ENCODE measurements around the gene MTIF2.
"Not testable (repeated sequence)": the region's sequence is repeated elsewhere in the genome, so short reads cannot be mapped to it uniquely, and the experiment has no call there.

DNA sequence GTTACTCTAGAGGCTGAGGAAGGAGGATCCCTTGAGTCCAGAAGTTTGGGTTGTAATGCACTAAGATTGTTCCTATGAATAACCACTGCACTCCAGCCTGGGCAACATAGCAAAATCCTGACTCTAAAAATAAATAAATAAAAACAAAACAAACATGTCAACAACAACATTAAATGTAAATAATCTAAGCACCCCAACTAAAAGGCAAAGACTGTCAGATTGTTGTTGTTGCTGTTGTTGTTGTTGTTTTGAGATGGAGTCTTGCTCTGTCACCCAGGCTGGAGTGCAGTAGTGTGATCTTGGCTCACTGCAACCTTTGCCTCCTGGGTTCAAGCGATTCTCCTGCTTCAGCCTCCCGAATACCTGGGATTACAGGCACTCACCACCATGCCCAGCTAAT is 77.1 kb downstream of the MTIF2 start:
- not testable (repeated sequence) for TF ChIP-seq CHD2 (IDR thresholded peaks at IDR 0.05; ENCODE audit: low read length, partially characterized antibody); MAZ (IDR thresholded peaks at IDR 0.05; ENCODE audit: borderline replicate concordance, low read depth, low read length); NFE2L2 (conservative IDR thresholded peaks at IDR 0.05; ENCODE audit: low read length); RAD21 (conservative IDR thresholded peaks at IDR 0.05 in 1 of 2, IDR thresholded peaks at IDR 0.05 in 1 of 2); CBX8 (IDR thresholded peaks at IDR 0.05); CEBPB (IDR thresholded peaks at IDR 0.05); ZNF302 (CRISPR knock-in tag; IDR thresholded peaks at IDR 0.05); RFX5 (IDR thresholded peaks at IDR 0.05); SMC3 (IDR thresholded peaks at IDR 0.05); FOSB (CRISPR knock-in tag; IDR thresholded peaks at IDR 0.05); POLR2A (IDR thresholded peaks at IDR 0.05; ENCODE audit: low read length)
- TF ChIP-seq, protein P1, sequence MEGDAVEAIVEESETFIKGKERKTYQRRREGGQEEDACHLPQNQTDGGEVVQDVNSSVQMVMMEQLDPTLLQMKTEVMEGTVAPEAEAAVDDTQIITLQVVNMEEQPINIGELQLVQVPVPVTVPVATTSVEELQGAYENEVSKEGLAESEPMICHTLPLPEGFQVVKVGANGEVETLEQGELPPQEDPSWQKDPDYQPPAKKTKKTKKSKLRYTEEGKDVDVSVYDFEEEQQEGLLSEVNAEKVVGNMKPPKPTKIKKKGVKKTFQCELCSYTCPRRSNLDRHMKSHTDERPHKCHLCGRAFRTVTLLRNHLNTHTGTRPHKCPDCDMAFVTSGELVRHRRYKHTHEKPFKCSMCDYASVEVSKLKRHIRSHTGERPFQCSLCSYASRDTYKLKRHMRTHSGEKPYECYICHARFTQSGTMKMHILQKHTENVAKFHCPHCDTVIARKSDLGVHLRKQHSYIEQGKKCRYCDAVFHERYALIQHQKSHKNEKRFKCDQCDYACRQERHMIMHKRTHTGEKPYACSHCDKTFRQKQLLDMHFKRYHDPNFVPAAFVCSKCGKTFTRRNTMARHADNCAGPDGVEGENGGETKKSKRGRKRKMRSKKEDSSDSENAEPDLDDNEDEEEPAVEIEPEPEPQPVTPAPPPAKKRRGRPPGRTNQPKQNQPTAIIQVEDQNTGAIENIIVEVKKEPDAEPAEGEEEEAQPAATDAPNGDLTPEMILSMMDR (IDR thresholded peaks at IDR 0.05) = not testable (repeated sequence)
- TF ChIP-seq, protein P2, sequence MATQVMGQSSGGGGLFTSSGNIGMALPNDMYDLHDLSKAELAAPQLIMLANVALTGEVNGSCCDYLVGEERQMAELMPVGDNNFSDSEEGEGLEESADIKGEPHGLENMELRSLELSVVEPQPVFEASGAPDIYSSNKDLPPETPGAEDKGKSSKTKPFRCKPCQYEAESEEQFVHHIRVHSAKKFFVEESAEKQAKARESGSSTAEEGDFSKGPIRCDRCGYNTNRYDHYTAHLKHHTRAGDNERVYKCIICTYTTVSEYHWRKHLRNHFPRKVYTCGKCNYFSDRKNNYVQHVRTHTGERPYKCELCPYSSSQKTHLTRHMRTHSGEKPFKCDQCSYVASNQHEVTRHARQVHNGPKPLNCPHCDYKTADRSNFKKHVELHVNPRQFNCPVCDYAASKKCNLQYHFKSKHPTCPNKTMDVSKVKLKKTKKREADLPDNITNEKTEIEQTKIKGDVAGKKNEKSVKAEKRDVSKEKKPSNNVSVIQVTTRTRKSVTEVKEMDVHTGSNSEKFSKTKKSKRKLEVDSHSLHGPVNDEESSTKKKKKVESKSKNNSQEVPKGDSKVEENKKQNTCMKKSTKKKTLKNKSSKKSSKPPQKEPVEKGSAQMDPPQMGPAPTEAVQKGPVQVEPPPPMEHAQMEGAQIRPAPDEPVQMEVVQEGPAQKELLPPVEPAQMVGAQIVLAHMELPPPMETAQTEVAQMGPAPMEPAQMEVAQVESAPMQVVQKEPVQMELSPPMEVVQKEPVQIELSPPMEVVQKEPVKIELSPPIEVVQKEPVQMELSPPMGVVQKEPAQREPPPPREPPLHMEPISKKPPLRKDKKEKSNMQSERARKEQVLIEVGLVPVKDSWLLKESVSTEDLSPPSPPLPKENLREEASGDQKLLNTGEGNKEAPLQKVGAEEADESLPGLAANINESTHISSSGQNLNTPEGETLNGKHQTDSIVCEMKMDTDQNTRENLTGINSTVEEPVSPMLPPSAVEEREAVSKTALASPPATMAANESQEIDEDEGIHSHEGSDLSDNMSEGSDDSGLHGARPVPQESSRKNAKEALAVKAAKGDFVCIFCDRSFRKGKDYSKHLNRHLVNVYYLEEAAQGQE (IDR thresholded peaks at IDR 0.05) = not testable (repeated sequence)
- TF ChIP-seq, protein P3, sequence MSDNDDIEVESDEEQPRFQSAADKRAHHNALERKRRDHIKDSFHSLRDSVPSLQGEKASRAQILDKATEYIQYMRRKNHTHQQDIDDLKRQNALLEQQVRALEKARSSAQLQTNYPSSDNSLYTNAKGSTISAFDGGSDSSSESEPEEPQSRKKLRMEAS (IDR thresholded peaks at IDR 0.05) = not testable (repeated sequence)
